Measurements from ENCODE around the gene MEGF6.
A peak's percentile ranks its signal among the peaks of the same experiment; 100 is the strongest.

Gene MEGF6

GRCh38 chr1:3609016-3609768 lies 2.1 kb downstream of the MEGF6 start:
- DNase-seq: peak in 1 of 14 donors; percentile 12

GRCh38 chr1:3608154-3608553 lies 3.2 kb downstream of the MEGF6 start:
- DNase-seq: no peak

- DNase-seq: no peak
Observed at GRCh38 chr1:3607703-3608065, 3.6 kb downstream of the MEGF6 start.

- no peak for DNase-seq
Observed at GRCh38 chr1:3606779-3607702, 4.3 kb downstream of the MEGF6 start.

GRCh38 chr1:3604997-3605823 lies 6.1 kb downstream of the MEGF6 start:
- no peak for DNase-seq

GRCh38 chr1:3604468-3604974 lies 6.8 kb downstream of the MEGF6 start:
- no peak for DNase-seq

GRCh38 chr1:3603571-3604467 lies 7.5 kb downstream of the MEGF6 start:
- DNase-seq: no peak

- no peak for DNase-seq
Observed at GRCh38 chr1:3603156-3603555, 8.2 kb downstream of the MEGF6 start.

GRCh38 chr1:3602375-3602774 lies 8.9 kb downstream of the MEGF6 start:
- DNase-seq: no peak

GRCh38 chr1:3601743-3602142 lies 9.6 kb downstream of the MEGF6 start:
- DNase-seq: no peak

GRCh38 chr1:3600354-3600753 lies 11.0 kb downstream of the MEGF6 start:
- no peak for DNase-seq

- no peak for DNase-seq
Observed at GRCh38 chr1:3599816-3600215, 11.5 kb downstream of the MEGF6 start.

GRCh38 chr1:3599286-3599811 lies 12.0 kb downstream of the MEGF6 start:
- peak in 1 of 14 donors; percentile 7 for DNase-seq

- no peak for DNase-seq
Observed at GRCh38 chr1:3598522-3599285, 12.6 kb downstream of the MEGF6 start.

GRCh38 chr1:3598051-3598491 lies 13.2 kb downstream of the MEGF6 start:
- peak in 1 of 14 donors; percentile 39 for DNase-seq

- DNase-seq: no peak
Observed at GRCh38 chr1:3597599-3597964, 13.7 kb downstream of the MEGF6 start.

- DNase-seq: no peak
Observed at GRCh38 chr1:3596663-3597598, 14.4 kb downstream of the MEGF6 start.

- DNase-seq: no peak
Observed at GRCh38 chr1:3595949-3596348, 15.4 kb downstream of the MEGF6 start.

GRCh38 chr1:3594706-3595377 lies 16.5 kb downstream of the MEGF6 start:
- DNase-seq: peak in 6 of 14 donors; percentile 15 to 67 (median 28)

All from C1 segment of cervical spinal cord (tissue), 14 donors.